COLO829 (cell line): ENCODE results near the gene TMEM198.

ENCODE experiments used
- DNase-seq: peaks from one replicate; pipeline ENCODE4 v3.0.0; 2012; ENCODE audit warnings: low spot score

Gene TMEM198

GRCh38 chr2:219509780-219510511, 33.9 kb upstream of the TMEM198 start:
- no peak for DNase-seq

- DNase-seq = no peak
These were observed 33.2 kb upstream of the TMEM198 start for GRCh38 chr2:219510512-219511135.

GRCh38 chr2:219511547-219512325, 32.1 kb upstream of the TMEM198 start:
- no peak for DNase-seq

GRCh38 chr2:219512524-219513216, 31.2 kb upstream of the TMEM198 start:
- no peak for DNase-seq

GRCh38 chr2:219513787-219514186, 30.0 kb upstream of the TMEM198 start:
- DNase-seq = no peak

- no peak for DNase-seq
These were observed 29.5 kb upstream of the TMEM198 start, which contains the start of gene ASIC4 for GRCh38 chr2:219514196-219514761. Gene ASIC4, plus strand, starts transcription at chr2:219514482. Its CDS starts 243 bp downstream, at chr2:219514725.

GRCh38 chr2:219514836-219515235, 29.0 kb upstream of the TMEM198 start:
- no peak for DNase-seq

- no peak for DNase-seq
These were observed 27.8 kb upstream of the TMEM198 start for GRCh38 chr2:219515874-219516629.

GRCh38 chr2:219516888-219517287, 26.9 kb upstream of the TMEM198 start:
- no peak for DNase-seq

GRCh38 chr2:219517954-219518778, 25.7 kb upstream of the TMEM198 start:
- no peak for DNase-seq

- no peak for DNase-seq
These were observed 24.3 kb upstream of the TMEM198 start for GRCh38 chr2:219519526-219519916.

GRCh38 chr2:219520079-219520478, 23.7 kb upstream of the TMEM198 start:
- no peak for DNase-seq

GRCh38 chr2:219521066-219521880, 22.6 kb upstream of the TMEM198 start:
- DNase-seq = peak; percentile 94

GRCh38 chr2:219522111-219523030, 21.5 kb upstream of the TMEM198 start:
- DNase-seq = no peak

GRCh38 chr2:219523031-219523671, 20.7 kb upstream of the TMEM198 start:
- no peak for DNase-seq

- no peak for DNase-seq
These were observed 19.0 kb upstream of the TMEM198 start for GRCh38 chr2:219524817-219525216.

GRCh38 chr2:219525533-219526232, 18.1 kb upstream of the TMEM198 start:
- DNase-seq = no peak
